NCI-H2196 treated with DMSO at 0.1 percent for 48 hours (cell line): Measurements from ENCODE around the gene MMP15.
"Not testable (repeated sequence)": the region's sequence is repeated elsewhere in the genome, so short reads cannot be mapped to it uniquely, and the experiment has no call there.

ENCODE experiments used
- DNase-seq: peaks from one replicate; lab custom pipeline; 2025; ENCODE audit not compliant: unreplicated experiment; lab: John Stamatoyannopoulos, UW

Gene MMP15

GRCh38 chr16:58048494-58049231 is 23.1 kb downstream of the MMP15 start:
- DNase-seq = no peak

GRCh38 chr16:58049232-58050185 is 24.0 kb downstream of the MMP15 start:
- DNase-seq = no peak

- DNase-seq = no peak
These were observed 25.7 kb downstream of the MMP15 start for GRCh38 chr16:58051296-58051695.

- DNase-seq = no peak
These were observed 26.5 kb downstream of the MMP15 start for GRCh38 chr16:58051821-58052603.

GRCh38 chr16:58053682-58054005 is 28.1 kb downstream of the MMP15 start:
- no peak for DNase-seq

GRCh38 chr16:58054289-58054688 is 28.7 kb downstream of the MMP15 start:
- DNase-seq = no peak

GRCh38 chr16:58056580-58056979 is 31.0 kb downstream of the MMP15 start:
- DNase-seq = no peak

GRCh38 chr16:58057121-58057520 is 31.6 kb downstream of the MMP15 start:
- DNase-seq = no peak

GRCh38 chr16:58057784-58058183 is 32.2 kb downstream of the MMP15 start:
- DNase-seq = no peak

- DNase-seq = no peak
These were observed 37.3 kb downstream of the MMP15 start for GRCh38 chr16:58062821-58063220.

GRCh38 chr16:58063377-58064076 is 38.0 kb downstream of the MMP15 start:
- DNase-seq = no peak

GRCh38 chr16:58070585-58070984 is 45.0 kb downstream of the MMP15 start:
- no peak for DNase-seq

- DNase-seq = not testable (repeated sequence)
These were observed 46.6 kb downstream of the MMP15 start for GRCh38 chr16:58072134-58072533.

GRCh38 chr16:58073086-58073485 is 47.5 kb downstream of the MMP15 start:
- DNase-seq = not testable (repeated sequence)

GRCh38 chr16:58074657-58075056 is 49.1 kb downstream of the MMP15 start:
- no peak for DNase-seq

- DNase-seq = no peak
These were observed 51.0 kb downstream of the MMP15 start for GRCh38 chr16:58076514-58076913.

- DNase-seq = no peak
These were observed 52.2 kb downstream of the MMP15 start for GRCh38 chr16:58077796-58078195.

- not testable (repeated sequence) for DNase-seq
These were observed 55.1 kb downstream of the MMP15 start for GRCh38 chr16:58080657-58081056.

- no peak for DNase-seq
These were observed 56.8 kb downstream of the MMP15 start for GRCh38 chr16:58082381-58082780.

GRCh38 chr16:58084635-58085034 is 59.1 kb downstream of the MMP15 start:
- DNase-seq = no peak

GRCh38 chr16:58085171-58085570 is 59.6 kb downstream of the MMP15 start:
- no peak for DNase-seq
